OCI-LY3 (cell line): Measurements from ENCODE around the gene CATSPERD.

ENCODE experiments used
- H2AFZ ChIP-seq: fragments of 200-600, 300-600 bp; shearing (Covaris generic); 2 replicates; pipeline ENCODE4 v1.6.0; 2014; ENCODE audit warnings: antibody characterized with exemption, low read depth, low read length
- H3K27ac ChIP-seq: fragments of 200-600, 300-600 bp; sonication (generic); 2 replicates; pipeline ENCODE4 v1.5.1; 2014; ENCODE audit warnings: mild to moderate bottlenecking, low read length, moderate library complexity, mixed read lengths
- H3K27me3 ChIP-seq: fragments of 200-600, 300-600 bp; sonication (generic); 2 replicates; pipeline ENCODE4 v1.6.1; 2014; ENCODE audit warnings: low read depth, low read length, mixed read lengths
- H3K36me3 ChIP-seq: fragments of 200-600, 300-600 bp; sonication (generic); replicated peaks from 2 replicates; pipeline ENCODE3; 2014; ENCODE audit warnings: low read depth, low read length, mixed read lengths
- H3K4me1 ChIP-seq: fragments of 300-600, 200-600 bp; sonication (generic); 2 replicates; pipeline ENCODE4 v1.6.1; 2014; ENCODE audit warnings: low read length, mixed read lengths
- H3K4me2 ChIP-seq: fragments of 200-600, 300-600 bp; sonication (generic); 2 replicates; pipeline ENCODE4 v1.6.1; 2014; ENCODE audit warnings: low read length, mixed read lengths
- H3K4me3 ChIP-seq: fragments of 300-600, 200-600 bp; sonication (generic); 2 replicates; pipeline ENCODE4 v1.5.1; 2014; ENCODE audit warnings: antibody characterized with exemption, mild to moderate bottlenecking, low read length, moderate library complexity
- H3K79me2 ChIP-seq: fragments of 300-600, 200-600 bp; shearing (Covaris generic); 2 replicates; pipeline ENCODE4 v1.6.1; 2014; ENCODE audit warnings: mild to moderate bottlenecking, low read length, mixed read lengths
- H3K9ac ChIP-seq: fragments of 300-600, 200-600 bp; shearing (Covaris generic); 2 replicates; pipeline ENCODE4 v1.6.0; 2014; ENCODE audit warnings: mild to moderate bottlenecking, low read length, moderate library complexity
- H3K9me3 ChIP-seq: fragments of 200-600, 300-600 bp; shearing (Covaris generic); 2 replicates; pipeline ENCODE4 v1.6.1; 2014; ENCODE audit warnings: low read length, mixed read lengths; ENCODE audit not compliant: insufficient read depth
- H4K20me1 ChIP-seq: fragments of 200-600, 300-600 bp; sonication (generic); 2 replicates; pipeline ENCODE4 v1.6.1; 2016; ENCODE audit warnings: low read length, mixed read lengths; ENCODE audit not compliant: insufficient read depth
- CTCF ChIP-seq: fragments of 200-600, 300-600 bp; sonication (generic); IDR thresholded peaks from 2 replicates; pipeline ENCODE4 v1.5.1; 2014; ENCODE audit warnings: antibody characterized with exemption, low read length, low read depth
- EZH2phosphoT487 ChIP-seq: fragments of 200-600 bp; shearing (Covaris generic); IDR thresholded peaks from 2 replicates; pipeline ENCODE4 v1.6.1; 2018; ENCODE audit warnings: antibody characterized with exemption, mixed run types, low read depth

Gene CATSPERD

GRCh38 chr19:5806133-5806489 is 85.7 kb downstream of the CATSPERD start:
- H3K4me2 ChIP-seq = no peak overlapping the region
- H3K9ac ChIP-seq = no peak overlapping the region

GRCh38 chr19:5806905-5807304 is 86.5 kb downstream of the CATSPERD start:
- Histone ChIP-seq H3K9ac (no peak overlapping the region), H3K4me2 (no peak overlapping the region), H3K79me2 (no peaks in the 10 kb centered on the region), H3K4me1 (peaks cover 11% of the 10 kb centered on the region), H3K9me3 (no peaks in the 10 kb centered on the region), H3K27me3 (peaks cover 14% of the 10 kb centered on the region), H3K36me3 (no peaks in the 10 kb centered on the region), H3K27ac (no peak overlapping the region), H4K20me1 (no peaks in the 10 kb centered on the region), H3K4me3 (no peak overlapping the region), H2AFZ (no peak overlapping the region)
- TF ChIP-seq CTCF = no peak
- no peak for TF ChIP-seq EZH2phosphoT487

More at GRCh38 chr19:5806133-5806489, 85.7 kb downstream of the CATSPERD start:
- H3K27me3 ChIP-seq = peaks cover 14% of the 10 kb centered on the region
- H3K9me3 ChIP-seq = no peaks in the 10 kb centered on the region
- H3K36me3 ChIP-seq = no peaks in the 10 kb centered on the region
- no peak overlapping the region for H2AFZ ChIP-seq
- H3K4me1 ChIP-seq = peaks cover 11% of the 10 kb centered on the region
- no peaks in the 10 kb centered on the region for H4K20me1 ChIP-seq
- TF ChIP-seq EZH2phosphoT487 (no peak), CTCF (no peak)
- H3K27ac ChIP-seq = no peak overlapping the region
- H3K79me2 ChIP-seq = no peaks in the 10 kb centered on the region
- no peak overlapping the region for H3K4me3 ChIP-seq

- H3K4me2 ChIP-seq = no peak overlapping the region
- H3K9me3 ChIP-seq = no peaks in the 10 kb centered on the region
- no peak overlapping the region for H3K9ac ChIP-seq
These were observed 87.8 kb downstream of the CATSPERD start for GRCh38 chr19:5808120-5808816.

GRCh38 chr19:5809053-5809452 is 88.6 kb downstream of the CATSPERD start:
- 0 out of 2 replicates have a peak, but pooled peaks cover under 1% of the 10 kb centered on the region for H4K20me1 ChIP-seq
- no peak overlapping the region for H3K4me3 ChIP-seq
- no peak for TF ChIP-seq CTCF
- TF ChIP-seq EZH2phosphoT487 = no peak
- no peaks in the 10 kb centered on the region for H3K9me3 ChIP-seq
- H3K36me3 ChIP-seq = no peaks in the 10 kb centered on the region
- H3K27ac ChIP-seq = no peak overlapping the region
- H3K4me2 ChIP-seq = no peak overlapping the region
- H2AFZ ChIP-seq = no peak overlapping the region
- H3K9ac ChIP-seq = no peak overlapping the region
- H3K79me2 ChIP-seq = no peaks in the 10 kb centered on the region
- peaks cover 6% of the 10 kb centered on the region for H3K4me1 ChIP-seq
- peaks cover 15% of the 10 kb centered on the region for H3K27me3 ChIP-seq

More at GRCh38 chr19:5808120-5808816, 87.8 kb downstream of the CATSPERD start:
- no peak overlapping the region for H2AFZ ChIP-seq
- H3K27ac ChIP-seq = no peak overlapping the region
- no peaks in the 10 kb centered on the region for H4K20me1 ChIP-seq
- H3K4me3 ChIP-seq = no peak overlapping the region
- TF ChIP-seq CTCF (no peak), EZH2phosphoT487 (no peak)
- H3K4me1 ChIP-seq = peaks cover 11% of the 10 kb centered on the region
- no peaks in the 10 kb centered on the region for H3K79me2 ChIP-seq
- H3K36me3 ChIP-seq = no peaks in the 10 kb centered on the region
- peaks cover 14% of the 10 kb centered on the region for H3K27me3 ChIP-seq
